ENCODE data around the gene PNLIPRP3. TPM values are rescaled to one million over a fixed set of nuclear protein-coding genes. Genes with fewer than 3 reads are reported as not detected.
"Not testable (repeated sequence)": the region's sequence is repeated elsewhere in the genome, so short reads cannot be mapped to it uniquely, and the experiment has no call there.

The PNLIPRP3 gene
- total RNA-seq (under 1 TPM in 3 of 9 donors, not detected in 6; 0.11 to 0.14 (median 0.11) TPM), polyA plus RNA-seq (not detected)
- long read RNA-seq, donor 1: 0 reads
- long read RNA-seq, donor 2: 0 reads
- long read RNA-seq, donor 3: 0 reads
- long read RNA-seq, donor 4: 0 reads
- long read RNA-seq, donor 5: 0 reads
- long read RNA-seq, donor 6: 0 reads
- long read RNA-seq, donor 7: 0 reads
- long read RNA-seq, donor 8: 0 reads
- long read RNA-seq, donor 9: 0 reads
- long read RNA-seq, donor 10: 0 reads

DNA sequence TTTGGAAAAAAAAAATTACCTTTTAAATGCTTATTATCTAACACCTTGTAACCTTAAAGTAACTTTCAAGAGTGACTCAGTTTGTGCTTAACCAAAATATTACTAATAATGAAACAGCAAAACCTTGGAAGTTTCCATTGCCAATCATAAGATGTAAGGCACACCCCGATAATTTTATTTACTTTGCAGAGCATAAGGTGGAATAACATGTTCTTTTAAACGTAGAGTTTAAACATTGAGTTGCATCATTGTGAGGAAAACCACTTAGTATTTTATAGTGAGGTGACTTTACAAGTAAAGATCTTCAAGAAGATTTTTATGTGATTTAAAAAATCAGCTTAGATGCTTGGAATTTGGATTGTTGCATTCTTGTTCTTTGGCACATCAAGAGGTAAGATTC lies at the start of gene PNLIPRP3:
PNLIPRP3 (plus strand) TSS at position 177 of the 400 bp plus-strand sequence; CDS start at position 343, 166 bp downstream.
- Histone ChIP-seq H3K4me3 (no peak within 1 kb of the TSS), H3K4me1 (replicated peaks in 1 of 2) (no peaks in the 10 kb centered on the region), H3K27me3 (no peaks in the 10 kb centered on the region), H3K9me3 (replicated peaks in 1 of 3) (no peaks in the 10 kb centered on the region), H3K27ac (no peak within 1 kb of the TSS), H3K36me3 (replicated peaks in 1 of 2) (no peaks in the 10 kb centered on the region)
- intact Hi-C loops (cut with DNase I): no loop called here
- no peak for TF ChIP-seq CTCF (IDR thresholded peaks at IDR 0.05)
- no peak for TF ChIP-seq POLR2A (IDR thresholded peaks at IDR 0.05)
- DNase-seq: no peak
- WGBS, 4 donors: 66 to 77% (median 71%) methylated on average over 2 of the region's 2 CpGs

- DNase-seq: no peak
- H3K4me3 ChIP-seq: no peak overlapping the region
- no peaks in the 10 kb centered on the region for H3K36me3 ChIP-seq (replicated peaks in 1 of 2)
- no peak for TF ChIP-seq POLR2A (IDR thresholded peaks at IDR 0.05)
- TF ChIP-seq CTCF (IDR thresholded peaks at IDR 0.05): no peak
- no peaks in the 10 kb centered on the region for H3K27me3 ChIP-seq
- H3K9me3 ChIP-seq (replicated peaks in 1 of 3): no peaks in the 10 kb centered on the region
- no peaks in the 10 kb centered on the region for H3K4me1 ChIP-seq (replicated peaks in 1 of 2)
- no peak overlapping the region for H3K27ac ChIP-seq
- 85 to 91% (median 88%) methylated on average over 5 of the region's 5 CpGs for WGBS, 4 donors
- intact Hi-C loops (cut with DNase I): no loop called here
These were observed 45.4 kb upstream of the PNLIPRP3 start for GRCh38 chr10:116382290-116382689.

DNA sequence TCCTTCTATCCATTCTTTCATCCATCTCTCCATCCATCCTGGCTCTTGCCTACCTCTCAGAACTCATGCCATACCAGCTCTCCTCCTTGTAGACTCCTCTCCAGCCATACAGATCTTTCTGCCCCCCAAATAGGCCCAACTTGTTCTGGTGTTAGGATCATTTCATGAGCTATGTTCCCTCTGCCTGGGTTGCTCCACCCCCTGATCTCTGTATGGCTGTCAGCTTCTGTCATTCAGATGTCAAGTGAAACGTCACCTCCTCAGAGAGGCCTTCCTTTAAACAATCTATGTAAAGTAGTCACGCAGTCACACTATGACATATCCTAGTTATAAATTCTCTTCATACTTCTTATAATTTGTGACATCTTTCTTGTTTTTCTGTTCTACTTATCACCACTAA lies 42.3 kb upstream of the PNLIPRP3 start:
- no peaks in the 10 kb centered on the region for H3K9me3 ChIP-seq (replicated peaks in 1 of 3)
- WGBS, 4 donors: 74 to 86% (median 82%) methylated on average over 2 of the region's 2 CpGs
- H3K27ac ChIP-seq: no peak overlapping the region
- H3K27me3 ChIP-seq: no peaks in the 10 kb centered on the region
- no peak for DNase-seq
- H3K36me3 ChIP-seq (replicated peaks in 1 of 2): no peaks in the 10 kb centered on the region
- TF ChIP-seq POLR2A (IDR thresholded peaks at IDR 0.05): no peak
- no peak for TF ChIP-seq CTCF (IDR thresholded peaks at IDR 0.05)
- intact Hi-C loops (cut with DNase I): no loop called here
- no peaks in the 10 kb centered on the region for H3K4me1 ChIP-seq (replicated peaks in 1 of 2)
- no peak overlapping the region for H3K4me3 ChIP-seq

DNA sequence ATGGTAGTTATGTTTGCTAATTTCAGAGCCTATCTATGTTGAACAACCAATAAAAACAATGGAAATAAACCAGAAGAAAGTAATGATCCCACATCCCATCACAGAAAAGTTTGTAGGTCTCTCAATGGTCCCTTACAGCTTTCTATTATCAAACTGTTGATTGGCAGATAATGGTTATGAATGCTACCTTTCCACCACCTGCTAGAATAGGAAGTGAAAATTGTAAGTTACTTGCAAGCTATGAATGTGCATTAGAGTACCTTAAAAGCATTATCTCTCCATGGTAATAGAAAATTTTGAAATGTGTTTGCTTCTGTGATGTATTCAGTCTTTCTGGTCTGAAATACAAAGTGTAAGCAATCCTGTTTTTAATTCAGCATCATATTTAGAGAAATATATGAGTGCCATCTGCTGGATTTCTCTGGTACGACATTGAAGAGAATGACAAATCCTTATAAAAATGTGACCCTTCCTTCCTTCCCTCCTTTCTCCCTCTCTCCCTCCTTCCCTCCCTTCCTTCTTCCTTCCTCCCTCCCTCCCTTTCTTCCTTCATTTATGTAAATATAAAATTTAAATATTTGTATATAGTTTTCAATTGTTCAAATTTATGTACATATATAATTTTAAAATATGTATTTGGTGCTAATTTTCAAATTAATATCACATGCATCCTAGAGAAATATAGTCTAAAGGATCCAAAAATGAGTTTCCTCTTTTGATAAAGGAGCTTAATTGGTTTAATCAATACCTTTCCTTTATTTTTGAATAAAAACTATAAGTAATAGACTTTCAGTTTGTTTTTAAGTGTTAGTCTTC lies 41.4 kb upstream of the PNLIPRP3 start:
- 0 to 3% (median 1%) methylated on average over 1 of the region's 1 CpG for WGBS, 4 donors
- no peak overlapping the region for H3K4me3 ChIP-seq
- intact Hi-C loops (cut with DNase I): no loop called here
- TF ChIP-seq CTCF (IDR thresholded peaks at IDR 0.05) (peak; percentile 18 to 70 (median 52)), POLR2A (IDR thresholded peaks at IDR 0.05) (no peak)
- H3K9me3 ChIP-seq (replicated peaks in 1 of 3): no peaks in the 10 kb centered on the region
- peak in 2 of 7 donors; percentile 10 to 12 for DNase-seq
- no peaks in the 10 kb centered on the region for H3K4me1 ChIP-seq (replicated peaks in 1 of 2)
- no peak overlapping the region for H3K27ac ChIP-seq
- no peaks in the 10 kb centered on the region for H3K36me3 ChIP-seq (replicated peaks in 1 of 2)
- H3K27me3 ChIP-seq: no peaks in the 10 kb centered on the region

GRCh38 chr10:116393246-116393831 lies 34.3 kb upstream of the PNLIPRP3 start:
- 95 to 98% (median 95%) methylated on average over 18 to 43 of the region's 43 CpGs for WGBS, 4 donors
- DNase-seq; H3K4me1 ChIP-seq (replicated peaks in 1 of 2); H3K27me3 ChIP-seq; intact Hi-C loops (cut with DNase I); H3K4me3 ChIP-seq; H3K9me3 ChIP-seq (replicated peaks in 1 of 3); H3K27ac ChIP-seq; H3K36me3 ChIP-seq (replicated peaks in 1 of 2): not testable (repeated sequence)

Measured in adrenal gland (tissue), 19 donors.